HG02943 (cell line): Measurements from ENCODE around the gene RBP4.

Experiments
- ATAC-seq: cut with Tn5 transposase; IDR thresholded peaks from one replicate; pipeline ENCODE4 v1.9.1; 2021; ENCODE audit warnings: mild to moderate bottlenecking, low read depth, moderate library complexity; ENCODE audit not compliant: unreplicated experiment

The RBP4 gene

DNA sequence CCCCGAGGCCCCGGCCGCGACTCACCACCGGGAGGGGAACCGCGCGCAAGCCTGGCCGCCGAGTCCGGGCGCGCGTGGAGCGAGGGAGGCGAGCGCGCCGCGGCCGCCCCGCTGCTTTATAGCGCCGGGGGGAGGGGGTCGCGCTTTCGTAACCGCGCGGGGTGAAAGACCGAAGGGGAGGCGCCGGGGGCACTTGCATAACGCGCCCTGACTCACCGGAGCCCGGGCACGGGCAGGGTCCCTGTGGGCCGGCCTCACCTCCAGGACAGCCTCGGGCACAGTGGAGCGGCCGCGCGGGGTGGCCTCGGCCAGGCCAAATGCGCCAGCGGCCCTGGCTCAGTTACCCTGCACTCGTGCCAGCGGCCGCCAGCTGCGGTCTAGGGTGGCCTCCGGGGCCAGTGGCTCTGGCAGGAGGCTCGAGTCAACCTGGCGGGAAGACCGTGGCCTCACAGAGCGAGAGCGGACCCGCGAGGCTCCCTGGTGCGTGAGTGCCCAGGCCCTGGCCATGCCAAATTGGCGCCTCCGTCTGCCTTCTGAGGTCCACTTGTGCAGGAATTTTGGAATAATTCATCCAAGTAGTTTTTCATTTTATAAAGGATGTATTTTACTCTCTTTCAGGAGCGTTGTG lies at the start of gene RBP4:
RBP4 (minus strand) TSS at position 90 of the 628 bp plus-strand sequence. CDS start 207 bp downstream, outside the sequence.
- ATAC-seq: no peak

DNA sequence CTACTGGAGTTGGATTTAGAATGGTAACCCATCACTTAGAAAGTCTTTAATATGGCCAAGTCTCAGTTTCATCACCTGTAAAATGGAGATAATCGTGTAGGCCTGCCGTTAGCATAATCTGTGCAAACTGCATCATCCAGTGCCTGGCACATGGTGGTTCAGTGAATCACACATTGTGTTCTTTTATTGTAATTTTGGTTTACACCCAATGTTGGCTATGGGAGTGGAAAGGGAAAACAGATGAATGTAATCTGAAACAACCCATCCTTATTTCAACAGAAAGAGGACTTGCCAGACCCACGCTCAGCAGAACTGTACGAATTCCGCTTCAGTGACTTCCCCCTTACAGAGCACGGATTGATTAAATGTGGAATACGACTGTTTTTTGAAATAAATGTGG lies 38.8 kb upstream of the RBP4 start:
- no peak for ATAC-seq

DNA sequence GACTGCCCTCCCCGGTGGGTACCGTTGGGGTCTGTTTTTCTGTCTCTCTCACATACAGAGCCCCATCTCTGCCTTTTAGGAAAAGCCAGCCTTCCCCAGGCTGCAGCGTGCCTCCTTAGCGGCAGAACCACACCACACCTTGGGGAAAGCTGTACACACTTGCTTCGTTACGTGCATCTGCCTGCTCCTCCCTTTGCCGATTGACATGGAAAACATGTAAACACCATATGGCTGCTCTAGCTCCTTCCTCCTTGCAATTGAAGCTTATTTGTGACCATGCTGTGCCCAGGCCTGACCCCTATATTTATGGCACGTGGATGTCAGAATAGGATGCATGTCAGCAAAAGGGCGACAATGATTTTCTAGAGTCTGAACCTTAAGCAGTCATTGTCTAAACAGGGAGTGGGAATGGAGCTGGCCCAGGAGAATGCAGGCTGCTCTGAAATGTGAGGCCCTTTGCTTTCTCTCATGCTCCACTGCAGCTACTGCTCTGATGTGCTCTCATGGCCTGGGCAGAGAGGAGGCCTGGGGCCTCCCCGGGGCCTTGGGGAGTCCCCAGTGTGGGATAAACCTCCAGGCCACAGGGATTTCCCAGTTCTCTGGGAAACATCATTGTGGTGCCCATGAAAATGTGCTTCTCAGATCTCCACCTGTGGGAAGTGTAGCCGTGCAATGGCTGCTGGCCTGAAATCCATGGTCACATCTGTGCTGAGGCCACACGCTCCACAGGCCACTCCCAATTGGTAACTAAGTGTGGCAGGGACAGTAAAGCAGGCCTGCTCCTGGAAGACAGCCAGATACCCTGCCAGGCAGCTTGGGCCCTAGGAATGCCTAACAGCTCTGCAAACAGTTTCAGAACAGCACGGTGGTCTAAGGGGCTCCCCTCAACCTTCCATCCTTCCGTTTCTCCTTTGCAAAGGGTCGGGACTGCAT lies 29.9 kb upstream of the RBP4 start:
- no peak for ATAC-seq

GRCh38 chr10:93629647-93630305 lies 28.7 kb upstream of the RBP4 start:
- no peak for ATAC-seq

- ATAC-seq: no peak
These were observed 27.8 kb upstream of the RBP4 start for GRCh38 chr10:93628858-93629257.

DNA sequence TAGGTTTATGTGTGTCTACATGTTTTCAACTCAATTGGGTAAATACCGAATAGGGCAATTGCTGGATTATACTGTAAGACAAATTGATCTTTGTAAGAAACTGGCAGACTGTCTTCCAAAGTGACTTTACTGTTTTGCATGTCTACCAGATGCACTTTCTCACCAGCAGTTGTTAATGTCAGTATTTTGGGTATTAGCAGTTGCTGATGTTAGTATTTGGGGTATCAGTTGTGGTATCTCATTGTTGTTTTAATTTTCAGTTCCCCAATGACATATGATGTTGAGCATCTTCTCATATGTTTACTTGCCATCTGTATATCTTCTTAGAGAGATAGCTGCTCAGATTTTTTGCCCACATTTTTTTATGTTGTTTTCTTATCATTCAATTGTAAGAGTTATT lies 21.9 kb upstream of the RBP4 start:
- ATAC-seq: no peak

GRCh38 chr10:93620925-93621324 lies 19.9 kb upstream of the RBP4 start:
- no peak for ATAC-seq

GRCh38 chr10:93615576-93616235 lies 14.7 kb upstream of the RBP4 start:
- no peak for ATAC-seq

DNA sequence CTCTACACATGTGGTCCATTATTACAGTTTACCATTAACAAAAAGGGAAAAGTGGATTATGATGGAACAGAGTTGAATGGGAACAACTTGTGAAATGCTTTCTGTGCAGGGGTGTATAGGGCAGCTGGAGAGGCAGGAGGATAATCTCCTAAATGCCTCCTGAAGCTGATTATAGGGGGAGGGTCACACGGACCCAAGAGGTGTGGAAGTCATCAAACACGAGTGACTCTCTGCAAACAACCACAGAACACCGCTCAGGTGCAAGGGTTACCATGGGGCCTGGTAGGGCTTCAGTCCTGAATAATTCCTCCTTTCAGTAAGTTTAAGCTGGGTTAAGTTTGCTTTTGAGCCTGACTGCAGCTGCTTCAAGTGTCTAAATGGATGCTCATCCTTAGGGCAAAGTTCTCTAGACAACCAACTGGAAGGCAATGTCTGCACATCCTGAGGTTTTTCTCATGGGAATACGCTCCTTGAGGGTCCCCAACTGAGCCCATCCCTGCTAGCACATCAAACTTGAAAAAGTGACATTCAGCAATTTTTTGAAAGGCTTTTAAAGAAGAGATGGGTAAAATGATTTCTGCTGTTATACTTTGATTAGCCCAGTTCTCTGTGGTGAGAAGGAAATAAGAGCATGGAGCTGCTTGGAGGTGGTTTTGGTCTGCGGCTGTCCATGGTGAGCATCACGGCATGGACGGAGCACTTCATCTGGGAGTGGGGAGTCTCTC lies 13.2 kb upstream of the RBP4 start:
- ATAC-seq: no peak

GRCh38 chr10:93613126-93613525 lies 12.1 kb upstream of the RBP4 start:
- ATAC-seq: no peak

- no peak for ATAC-seq
These were observed 11.3 kb upstream of the RBP4 start, which contains the start of gene PDE6C for GRCh38 chr10:93612311-93612710. PDE6C (plus strand) TSS chr10:93612537; CDS start chr10:93612726, 189 bp downstream.

GRCh38 chr10:93608421-93608820 lies 7.4 kb upstream of the RBP4 start:
- no peak for ATAC-seq

GRCh38 chr10:93604146-93604545 lies 3.1 kb upstream of the RBP4 start:
- ATAC-seq: no peak

DNA sequence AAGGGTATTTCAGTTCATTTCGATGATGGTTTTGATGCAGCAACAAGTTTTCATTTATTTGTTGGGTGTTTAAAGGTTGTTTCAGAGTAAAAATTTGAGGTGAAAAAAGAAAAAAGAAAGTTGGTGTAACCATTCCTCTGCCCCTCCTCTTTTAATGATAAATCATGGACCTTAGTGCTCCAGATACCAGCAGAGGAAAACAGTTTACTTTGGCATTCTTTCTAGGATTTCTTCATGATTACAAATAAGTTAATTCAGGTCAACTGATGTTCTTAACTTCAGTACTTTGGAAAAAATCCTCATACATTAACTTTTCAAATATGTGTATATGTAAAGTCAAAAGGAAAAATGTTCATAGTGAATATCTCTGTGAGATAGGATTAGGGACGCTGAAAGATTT lies 2.0 kb upstream of the RBP4 start:
- no peak for ATAC-seq

DNA sequence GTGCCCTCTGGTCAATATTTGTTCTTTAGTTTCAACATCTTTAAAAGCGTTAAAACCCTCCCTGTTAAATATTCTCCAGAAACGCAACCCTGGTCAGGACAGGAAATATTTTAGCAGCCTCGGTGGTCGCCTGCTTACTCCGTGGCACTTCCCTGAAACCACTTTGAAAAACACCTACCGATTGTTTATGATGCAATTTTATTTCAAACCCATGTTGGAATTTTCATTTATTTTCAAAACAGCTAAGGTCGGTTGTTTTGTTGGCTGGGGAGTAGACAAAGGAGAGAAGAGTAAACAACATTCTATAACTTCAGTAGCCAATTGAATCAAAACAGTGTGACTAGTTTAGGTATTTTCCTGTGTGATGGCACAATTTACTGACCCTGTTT lies 733 bp upstream of the RBP4 start:
- ATAC-seq: no peak

DNA sequence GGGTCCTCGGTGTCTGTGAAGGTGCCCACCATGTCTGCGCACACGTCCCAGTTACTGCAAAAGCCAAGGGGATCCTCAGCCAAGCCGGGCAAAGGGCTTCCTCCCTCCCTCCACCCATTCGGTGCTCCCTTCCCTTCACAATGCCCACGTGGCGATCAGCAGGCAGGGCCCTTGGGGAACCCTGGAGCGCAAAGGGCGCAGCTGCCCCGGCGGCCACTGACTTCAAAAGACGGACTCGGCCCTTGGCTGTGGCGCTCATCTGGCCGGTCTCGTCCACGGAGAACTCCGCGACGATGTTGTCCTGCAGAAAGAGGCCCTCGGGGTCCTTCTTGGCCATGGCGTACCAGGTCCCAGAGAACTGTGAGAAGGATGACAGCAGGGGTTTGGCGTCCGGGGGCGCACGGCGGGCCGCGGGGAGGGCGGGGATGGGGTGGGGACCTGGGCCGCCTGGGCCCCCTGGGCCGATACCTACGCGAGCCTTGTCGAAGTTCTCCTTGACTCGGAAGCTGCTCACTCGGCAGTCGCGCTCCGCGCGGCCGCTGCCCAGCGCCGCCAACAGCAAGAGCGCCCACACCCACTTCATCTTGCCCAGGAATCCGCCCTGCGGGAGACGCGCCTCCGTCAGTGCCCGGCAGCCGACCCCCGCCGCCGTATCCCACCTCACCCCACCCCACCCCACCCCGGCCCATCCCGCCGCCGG lies 439 bp downstream of the RBP4 start:
- no peak for ATAC-seq

DNA sequence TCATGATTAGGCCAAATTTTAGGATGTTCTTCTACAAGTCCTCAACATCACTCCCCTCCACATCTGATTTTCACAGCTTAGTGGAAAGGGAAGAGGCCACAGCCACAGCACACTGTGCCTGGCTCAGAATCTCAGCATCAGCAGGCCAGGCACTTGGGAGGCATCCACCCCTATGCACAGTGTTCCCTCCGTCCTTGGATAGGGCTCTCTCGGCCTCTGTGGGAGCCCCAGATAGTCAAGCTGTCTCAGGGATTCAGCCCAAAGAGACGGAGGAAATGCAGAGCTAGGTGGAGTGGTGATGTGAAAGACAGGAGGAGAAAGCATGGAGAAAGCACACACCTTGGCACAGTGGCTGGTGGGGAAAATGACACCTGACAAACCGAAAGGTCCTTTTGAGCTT lies 1.3 kb downstream of the RBP4 start:
- no peak for ATAC-seq

- ATAC-seq: no peak
These were observed 1.7 kb downstream of the RBP4 start for GRCh38 chr10:93599335-93599734.

GRCh38 chr10:93598157-93598556 lies 2.9 kb downstream of the RBP4 start:
- no peak for ATAC-seq
